ENCODE measurements around the gene ASB11. TPM values are rescaled to one million over a fixed set of nuclear protein-coding genes. Genes with fewer than 3 reads are reported as not detected.

The ASB11 gene, protein sequence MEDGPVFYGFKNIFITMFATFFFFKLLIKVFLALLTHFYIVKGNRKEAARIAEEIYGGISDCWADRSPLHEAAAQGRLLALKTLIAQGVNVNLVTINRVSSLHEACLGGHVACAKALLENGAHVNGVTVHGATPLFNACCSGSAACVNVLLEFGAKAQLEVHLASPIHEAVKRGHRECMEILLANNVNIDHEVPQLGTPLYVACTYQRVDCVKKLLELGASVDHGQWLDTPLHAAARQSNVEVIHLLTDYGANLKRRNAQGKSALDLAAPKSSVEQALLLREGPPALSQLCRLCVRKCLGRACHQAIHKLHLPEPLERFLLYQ
- not detected in 2 replicates for total RNA-seq (2013; cell fraction: nucleolus; rRNA removed)
- total RNA-seq (2014; rRNA removed) = not detected in 2 replicates
- not detected in 2 replicates for total RNA-seq (2014; rRNA removed; fragmentation: Illumina TruSeq; extraction: Trizol)
- total RNA-seq (2021) = not detected in 2 replicates
- not detected for polyA plus RNA-seq (2011; ENCODE audit: low read depth)
- not detected in 2 replicates for polyA plus RNA-seq (2011; rRNA removed)
- polyA plus RNA-seq (2011; cell fraction: cytosol; rRNA removed) = not detected in 2 replicates
- polyA plus RNA-seq (2011; cell fraction: nucleus; rRNA removed) = not detected in 2 replicates
- polyA plus RNA-seq (2012) = not detected in 2 replicates
- not detected in 2 replicates for polyA plus RNA-seq (2014; fragmentation: Illumina TruSeq; extraction: Trizol)
- polyA plus RNA-seq (2014; fragmentation: Nextera tagmentation; extraction: Ambion mirVana) = not detected
- not detected in 2 replicates for polyA plus RNA-seq (2014; rRNA removed)
- polyA plus RNA-seq (2016; fragmentation: Nextera tagmentation; extraction: Ambion mirVana) = not detected
- polyA minus RNA-seq (2011; rRNA and poly(A)+ RNA removed) = not detected in 2 replicates
- polyA minus RNA-seq (2011; cell fraction: cytosol; rRNA and poly(A)+ RNA removed) = not detected in 2 replicates
- not detected in 2 replicates for polyA minus RNA-seq (2011; cell fraction: nucleus; rRNA and poly(A)+ RNA removed)
- percentile 22 among the genes with signal in this experiment for Bru-seq, nascent RNA
- percentile 14 among the genes with signal in this experiment for BruChase-seq, experiment 1, labeled RNA remaining after a 6-hour chase
- BruChase-seq, experiment 2, labeled RNA remaining after a 2-hour chase = percentile 29 among the genes with signal in this experiment
- long read RNA-seq, experiment 1 = 0 reads
- long read RNA-seq, experiment 2 = 0 reads

DNA sequence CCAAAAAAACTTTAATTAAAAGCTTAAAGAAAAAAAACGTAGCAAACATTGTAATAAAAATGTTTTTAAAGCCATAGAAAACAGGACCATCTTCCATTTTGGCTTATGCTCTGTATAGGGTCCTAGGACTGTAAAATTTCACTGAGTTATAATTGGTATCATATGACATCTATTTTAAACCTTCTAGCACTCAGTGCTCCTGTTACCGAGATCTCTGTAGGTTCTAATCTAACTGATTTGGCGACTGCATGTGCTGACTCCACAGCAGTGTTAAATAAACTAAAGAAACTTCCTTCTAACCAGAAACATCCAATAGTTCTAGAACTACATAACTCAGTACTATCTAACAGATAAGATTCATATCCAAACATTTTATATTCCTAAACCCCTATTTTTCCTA is at the start of gene ASB11:
ASB11 (minus strand) TSS at position 132 of the 400 bp plus-strand sequence; CDS start at position 97, 35 bp downstream.
- 42% methylated on average over 3 of the region's 3 CpGs for WGBS (ENCODE audit: insufficient coverage, insufficient replicate concordance, low lambda C conversion rate, missing lambda C conversion rate)
- SMC1A ChIA-PET (ENCODE audit: uncharacterized antibody, unreplicated experiment) = no interaction called here
- no peak for FAIRE-seq
- no peak for TF ChIP-seq ETV6 (conservative IDR thresholded peaks at IDR 0.05 in 1 of 2, IDR thresholded peaks at IDR 0.05 in 1 of 2; ENCODE audit: borderline replicate concordance in 1 of 2, low read depth in 1 of 2)
- TF ChIP-seq, protein P1, sequence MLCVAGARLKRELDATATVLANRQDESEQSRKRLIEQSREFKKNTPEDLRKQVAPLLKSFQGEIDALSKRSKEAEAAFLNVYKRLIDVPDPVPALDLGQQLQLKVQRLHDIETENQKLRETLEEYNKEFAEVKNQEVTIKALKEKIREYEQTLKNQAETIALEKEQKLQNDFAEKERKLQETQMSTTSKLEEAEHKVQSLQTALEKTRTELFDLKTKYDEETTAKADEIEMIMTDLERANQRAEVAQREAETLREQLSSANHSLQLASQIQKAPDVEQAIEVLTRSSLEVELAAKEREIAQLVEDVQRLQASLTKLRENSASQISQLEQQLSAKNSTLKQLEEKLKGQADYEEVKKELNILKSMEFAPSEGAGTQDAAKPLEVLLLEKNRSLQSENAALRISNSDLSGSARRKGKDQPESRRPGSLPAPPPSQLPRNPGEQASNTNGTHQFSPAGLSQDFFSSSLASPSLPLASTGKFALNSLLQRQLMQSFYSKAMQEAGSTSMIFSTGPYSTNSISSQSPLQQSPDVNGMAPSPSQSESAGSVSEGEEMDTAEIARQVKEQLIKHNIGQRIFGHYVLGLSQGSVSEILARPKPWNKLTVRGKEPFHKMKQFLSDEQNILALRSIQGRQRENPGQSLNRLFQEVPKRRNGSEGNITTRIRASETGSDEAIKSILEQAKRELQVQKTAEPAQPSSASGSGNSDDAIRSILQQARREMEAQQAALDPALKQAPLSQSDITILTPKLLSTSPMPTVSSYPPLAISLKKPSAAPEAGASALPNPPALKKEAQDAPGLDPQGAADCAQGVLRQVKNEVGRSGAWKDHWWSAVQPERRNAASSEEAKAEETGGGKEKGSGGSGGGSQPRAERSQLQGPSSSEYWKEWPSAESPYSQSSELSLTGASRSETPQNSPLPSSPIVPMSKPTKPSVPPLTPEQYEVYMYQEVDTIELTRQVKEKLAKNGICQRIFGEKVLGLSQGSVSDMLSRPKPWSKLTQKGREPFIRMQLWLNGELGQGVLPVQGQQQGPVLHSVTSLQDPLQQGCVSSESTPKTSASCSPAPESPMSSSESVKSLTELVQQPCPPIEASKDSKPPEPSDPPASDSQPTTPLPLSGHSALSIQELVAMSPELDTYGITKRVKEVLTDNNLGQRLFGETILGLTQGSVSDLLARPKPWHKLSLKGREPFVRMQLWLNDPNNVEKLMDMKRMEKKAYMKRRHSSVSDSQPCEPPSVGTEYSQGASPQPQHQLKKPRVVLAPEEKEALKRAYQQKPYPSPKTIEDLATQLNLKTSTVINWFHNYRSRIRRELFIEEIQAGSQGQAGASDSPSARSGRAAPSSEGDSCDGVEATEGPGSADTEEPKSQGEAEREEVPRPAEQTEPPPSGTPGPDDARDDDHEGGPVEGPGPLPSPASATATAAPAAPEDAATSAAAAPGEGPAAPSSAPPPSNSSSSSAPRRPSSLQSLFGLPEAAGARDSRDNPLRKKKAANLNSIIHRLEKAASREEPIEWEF (IDR thresholded peaks at IDR 0.05; ENCODE audit: insufficient replicate concordance, low read depth, low read length) = no peak
- TF ChIP-seq CBX5 (IDR thresholded peaks at IDR 0.05; ENCODE audit: low read depth) = no peak
- no peak for TF ChIP-seq HDAC6 (IDR thresholded peaks at IDR 0.05; ENCODE audit: unreplicated experiment)
- no peak for TF ChIP-seq ZNF207 (IDR thresholded peaks at IDR 0.05; ENCODE audit: borderline replicate concordance)
- TF ChIP-seq MEF2B (IDR thresholded peaks at IDR 0.05; ENCODE audit: partially characterized antibody, poor library complexity, severe bottlenecking) = no peak
- no peak for TF ChIP-seq ESRRA (IDR thresholded peaks at IDR 0.05; ENCODE audit: low read length)
- TF ChIP-seq EZH2 (IDR thresholded peaks at IDR 0.05; ENCODE audit: borderline replicate concordance, control insufficient read depth, low read depth, low read length) = no peak
- TF ChIP-seq, protein P2, sequence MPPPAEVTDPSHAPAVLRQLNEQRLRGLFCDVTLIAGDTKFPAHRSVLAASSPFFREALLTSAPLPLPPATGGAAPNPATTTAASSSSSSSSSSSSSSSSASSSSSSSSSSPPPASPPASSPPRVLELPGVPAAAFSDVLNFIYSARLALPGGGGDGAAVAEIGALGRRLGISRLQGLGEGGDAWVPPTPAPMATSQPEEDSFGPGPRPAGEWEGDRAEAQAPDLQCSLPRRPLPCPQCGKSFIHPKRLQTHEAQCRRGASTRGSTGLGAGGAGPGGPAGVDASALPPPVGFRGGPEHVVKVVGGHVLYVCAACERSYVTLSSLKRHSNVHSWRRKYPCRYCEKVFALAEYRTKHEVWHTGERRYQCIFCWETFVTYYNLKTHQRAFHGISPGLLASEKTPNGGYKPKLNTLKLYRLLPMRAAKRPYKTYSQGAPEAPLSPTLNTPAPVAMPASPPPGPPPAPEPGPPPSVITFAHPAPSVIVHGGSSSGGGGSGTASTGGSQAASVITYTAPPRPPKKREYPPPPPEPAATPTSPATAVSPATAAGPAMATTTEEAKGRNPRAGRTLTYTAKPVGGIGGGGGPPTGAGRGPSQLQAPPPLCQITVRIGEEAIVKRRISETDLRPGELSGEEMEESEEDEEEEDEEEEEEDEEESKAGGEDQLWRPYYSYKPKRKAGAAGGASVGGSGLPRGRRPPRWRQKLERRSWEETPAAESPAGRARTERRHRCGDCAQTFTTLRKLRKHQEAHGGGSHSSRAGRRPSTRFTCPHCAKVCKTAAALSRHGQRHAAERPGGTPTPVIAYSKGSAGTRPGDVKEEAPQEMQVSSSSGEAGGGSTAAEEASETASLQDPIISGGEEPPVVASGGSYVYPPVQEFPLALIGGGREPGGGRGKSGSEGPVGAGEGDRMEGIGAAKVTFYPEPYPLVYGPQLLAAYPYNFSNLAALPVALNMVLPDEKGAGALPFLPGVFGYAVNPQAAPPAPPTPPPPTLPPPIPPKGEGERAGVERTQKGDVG (CRISPR knock-in tag; IDR thresholded peaks at IDR 0.05) = no peak

More for the DNA sequence above, at the start of gene ASB11:
- no peaks in the 10 kb centered on the region for H3K27me3 ChIP-seq (replicated peaks in 1 of 2; ENCODE audit: control insufficient read depth in 2 of 2, insufficient read depth in 2 of 2, low read length in 1 of 2)
- BruUV-seq (replicated peaks) = no TSS peak
- no peak within 1 kb of the TSS for H2AFZ ChIP-seq (ENCODE audit: control insufficient read depth, low read depth, low read length)
- CTCF ChIA-PET = interaction anchor here (1.2 kb wide), 1 partner anchor 31 kb away, joined by 3 read pairs; no protein-coding TSS in a partner anchor
- H3K4me2 ChIP-seq (ENCODE audit: control insufficient read depth, insufficient read depth) = no peak within 1 kb of the TSS
- POLR2A ChIA-PET = no interaction called here
- H3K36me3 ChIP-seq (ENCODE audit: control insufficient read depth in 2 of 2, insufficient read depth in 2 of 2, low read length in 1 of 2) = no peaks in the 10 kb centered on the region
- H3K9ac ChIP-seq (ENCODE audit: control insufficient read depth, insufficient read depth, low read length) = no peak within 1 kb of the TSS
- H3K4me3 ChIP-seq = no peak within 1 kb of the TSS
- no peaks in the 10 kb centered on the region for H3K4me1 ChIP-seq (ENCODE audit: control insufficient read depth, insufficient read depth, low read length)
- intact Hi-C loops (cut with micrococcal nuclease; ENCODE audit: unreplicated experiment) = no loop called here
- H3K27ac ChIP-seq (ENCODE audit: control insufficient read depth, insufficient read depth) = no peak within 1 kb of the TSS
- DNase-seq (ENCODE audit: low read depth, low spot score) (no peak), ATAC-seq (no peak)
- H3K9me3 ChIP-seq (replicated peaks; ENCODE audit: control insufficient read depth, insufficient read depth, low read length) = no peaks in the 10 kb centered on the region
- in situ Hi-C loops (cut with MboI) = no loop called here
- H4K20me1 ChIP-seq (ENCODE audit: control insufficient read depth, insufficient read depth) = no peaks in the 10 kb centered on the region
- H3K79me2 ChIP-seq (ENCODE audit: control insufficient read depth, insufficient read depth, low read length) = no peaks in the 10 kb centered on the region
- RAD21 ChIA-PET (ENCODE audit: unreplicated experiment) = no interaction called here

Data from GM12878 (cell line).